CD8-positive, alpha-beta memory T cell (primary cell): Measurements from ENCODE around the gene TRMT61B. TPM values are rescaled to one million over a fixed set of nuclear protein-coding genes. Genes with fewer than 3 reads are reported as not detected.

Source experiments
- CTCF ChIA-PET: fragments of 350-600 bp; sonication (Branson Sonifier 250); formaldehyde crosslinking; loops from one replicate; lab custom pipeline; 2021; ENCODE audit warnings: antibody characterized with exemption; lab: Charles Lee
- POLR2A ChIA-PET: fragments of 350-600 bp; sonication (Branson Sonifier 250); formaldehyde crosslinking; loops from one replicate; lab custom pipeline; 2021; ENCODE audit warnings: antibody characterized with exemption; lab: Charles Lee
- DNase-seq, 5 donors: peaks; one replicate each; pipeline versions ENCODE4 v3.0.0 to v3.0.0-alpha.2; 2020 to 2022; ENCODE audit warnings: mixed read lengths in 1 of 5
- H3K27ac ChIP-seq: one replicate; pipeline ENCODE4 v1.7.0; 2013; ENCODE audit warnings: low read depth, mild to moderate bottlenecking, low read length, moderate library complexity
- H3K27me3 ChIP-seq: 2 replicates; pipeline ENCODE4 v1.7.0; 2013; ENCODE audit warnings: low read length, mild to moderate bottlenecking; ENCODE audit not compliant: insufficient read depth, poor library complexity, severe bottlenecking
- H3K36me3 ChIP-seq: 2 replicates; pipeline ENCODE4 v1.7.0; 2013; ENCODE audit warnings: mild to moderate bottlenecking, low read length, moderate library complexity; ENCODE audit not compliant: insufficient read depth
- H3K4me1 ChIP-seq: 2 replicates; pipeline ENCODE4 v1.7.0; 2013; ENCODE audit warnings: mild to moderate bottlenecking, low read length, moderate library complexity; ENCODE audit not compliant: insufficient read depth
- H3K4me3 ChIP-seq: 2 replicates; pipeline ENCODE4 v1.7.0; 2013; ENCODE audit warnings: mild to moderate bottlenecking, low read length
- H3K9me3 ChIP-seq: 2 replicates; pipeline ENCODE4 v1.7.0; 2013; ENCODE audit warnings: mild to moderate bottlenecking, low read length
- H3K27ac Mint-ChIP-seq, 8 donors: one replicate each; pipeline ENCODE4 v1.8.0; 2020 to 2021; ENCODE audit warnings: mixed read lengths in 8 of 8, mild to moderate bottlenecking in 6 of 8, inconsistent platforms in 3 of 8, moderate library complexity in 3 of 8
- H3K27me3 Mint-ChIP-seq, 2 donors: one replicate each; pipeline ENCODE4 v1.8.0; 2020 to 2021; ENCODE audit warnings: mixed read lengths in 2 of 2, mild to moderate bottlenecking in 1 of 2, moderate library complexity in 1 of 2
- H3K36me3 Mint-ChIP-seq, 3 donors: one replicate each; pipeline ENCODE4 v1.8.0; 2020 to 2021; ENCODE audit warnings: mixed read lengths in 3 of 3, inconsistent platforms in 1 of 3, mild to moderate bottlenecking in 1 of 3
- H3K4me1 Mint-ChIP-seq, 3 donors: one replicate each; pipeline ENCODE4 v1.8.0; 2020 to 2021; ENCODE audit warnings: mixed read lengths in 3 of 3, inconsistent platforms in 1 of 3, mild to moderate bottlenecking in 1 of 3
- H3K4me3 Mint-ChIP-seq, 7 donors: one replicate each; pipeline ENCODE4 v1.8.0; 2020 to 2021; ENCODE audit warnings: mixed read lengths in 7 of 7, mild to moderate bottlenecking in 6 of 7, moderate library complexity in 4 of 7, inconsistent platforms in 2 of 7
- H3K9me3 Mint-ChIP-seq, 5 donors: one replicate each; pipeline ENCODE4 v1.8.0; 2020 to 2022; ENCODE audit warnings: mixed read lengths in 5 of 5, mild to moderate bottlenecking in 3 of 5, moderate library complexity in 2 of 5, inconsistent platforms in 1 of 5
- polyA plus RNA-seq: library from polyadenylated mRNA; unstranded; fragments of 300-500 nt; fragmentation: Illumina TruSeq; gene quantifications from one replicate; pipeline ENCODE4 v1.2.3, GENCODE V29; 2021
- total RNA-seq, 2 experiments: library from RNA; stranded (reverse); gene quantifications; one replicate each; pipeline ENCODE4 v1.2.3, GENCODE V29; 2021

Gene TRMT61B
- total and polyA plus RNA-seq, 3 experiments from 2014 or later: 16.6 to 20.2 (median 18.3) TPM

DNA sequence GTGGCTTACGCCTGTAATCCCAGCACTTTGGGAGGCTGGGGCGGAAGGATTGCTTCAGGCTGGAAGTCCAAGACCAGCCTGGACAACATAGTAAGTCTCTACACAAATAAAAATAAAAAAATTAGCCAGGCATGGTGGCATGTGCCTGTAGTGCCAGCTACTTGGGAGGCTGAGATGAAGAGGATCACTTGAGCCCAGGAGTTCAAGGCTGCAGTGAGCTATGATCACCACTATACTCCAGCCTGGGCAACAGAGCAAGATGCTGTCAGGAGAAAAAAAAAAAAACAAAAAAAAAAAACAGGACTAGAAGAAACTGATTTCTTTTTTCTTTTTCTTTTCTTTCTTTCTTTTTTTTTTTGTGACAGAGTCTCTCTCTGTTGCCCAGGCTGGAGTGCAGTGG is 45.9 kb downstream of the TRMT61B start:
- no peak overlapping the region for H3K4me3 Mint-ChIP-seq
- no peaks in the 10 kb centered on the region for H3K9me3 ChIP-seq
- H3K4me1 ChIP-seq: peaks cover 5% of the 10 kb centered on the region
- H3K27ac Mint-ChIP-seq: no peak overlapping the region
- H3K4me1 Mint-ChIP-seq: peaks cover 3 to 7% (median 6%) of the 10 kb centered on the region in 3 donors
- H3K27ac ChIP-seq: no peak overlapping the region
- H3K27me3 Mint-ChIP-seq: peaks cover 0 to 5% of the 10 kb centered on the region in 2 donors
- H3K9me3 Mint-ChIP-seq: no peaks in the 10 kb centered on the region
- no peaks in the 10 kb centered on the region for H3K27me3 ChIP-seq
- H3K36me3 ChIP-seq: no peaks in the 10 kb centered on the region
- POLR2A ChIA-PET: no interaction called here
- no peaks in the 10 kb centered on the region for H3K36me3 Mint-ChIP-seq
- CTCF ChIA-PET: no interaction called here
- H3K4me3 ChIP-seq: no peak overlapping the region
- no peak for DNase-seq

DNA sequence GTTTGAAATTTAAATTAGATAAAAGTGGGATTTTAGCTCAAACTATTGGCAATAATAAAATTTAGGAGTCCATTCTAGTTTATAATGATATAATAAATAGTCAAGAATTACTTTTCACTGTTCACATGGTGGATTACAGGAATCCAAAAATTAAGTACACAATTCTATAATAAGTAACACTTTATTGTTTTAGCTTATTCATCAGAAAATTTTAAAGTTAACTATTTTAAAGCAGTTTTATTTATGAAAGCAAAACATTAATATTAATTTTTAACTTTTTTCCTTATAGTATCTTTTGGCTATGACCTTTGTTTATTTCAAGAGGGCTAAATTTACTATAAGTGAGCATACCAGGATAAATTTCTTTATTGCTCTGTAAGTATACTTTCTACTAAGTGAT is 48.1 kb downstream of the TRMT61B start:
- Histone ChIP-seq H3K9me3 (no peaks in the 10 kb centered on the region), H3K4me3 (no peak overlapping the region), H3K36me3 (no peaks in the 10 kb centered on the region), H3K27me3 (no peaks in the 10 kb centered on the region), H3K4me1 (peaks cover 5% of the 10 kb centered on the region), H3K27ac (no peak overlapping the region)
- no peak overlapping the region for H3K4me3 Mint-ChIP-seq
- peaks cover 0 to 5% of the 10 kb centered on the region in 2 donors for H3K27me3 Mint-ChIP-seq
- H3K4me1 Mint-ChIP-seq: peaks cover 3 to 7% (median 6%) of the 10 kb centered on the region in 3 donors
- no peak overlapping the region for H3K27ac Mint-ChIP-seq
- no peak for DNase-seq
- no peaks in the 10 kb centered on the region for H3K36me3 Mint-ChIP-seq
- H3K9me3 Mint-ChIP-seq: no peaks in the 10 kb centered on the region
- ChIA-PET POLR2A (no interaction called here), CTCF (interaction anchor here (1.0 to 1.1 kb wide), 2 partner anchors 46 to 98 kb away, joined by 3 to 4 read pairs; no protein-coding TSS in a partner anchor)

DNA sequence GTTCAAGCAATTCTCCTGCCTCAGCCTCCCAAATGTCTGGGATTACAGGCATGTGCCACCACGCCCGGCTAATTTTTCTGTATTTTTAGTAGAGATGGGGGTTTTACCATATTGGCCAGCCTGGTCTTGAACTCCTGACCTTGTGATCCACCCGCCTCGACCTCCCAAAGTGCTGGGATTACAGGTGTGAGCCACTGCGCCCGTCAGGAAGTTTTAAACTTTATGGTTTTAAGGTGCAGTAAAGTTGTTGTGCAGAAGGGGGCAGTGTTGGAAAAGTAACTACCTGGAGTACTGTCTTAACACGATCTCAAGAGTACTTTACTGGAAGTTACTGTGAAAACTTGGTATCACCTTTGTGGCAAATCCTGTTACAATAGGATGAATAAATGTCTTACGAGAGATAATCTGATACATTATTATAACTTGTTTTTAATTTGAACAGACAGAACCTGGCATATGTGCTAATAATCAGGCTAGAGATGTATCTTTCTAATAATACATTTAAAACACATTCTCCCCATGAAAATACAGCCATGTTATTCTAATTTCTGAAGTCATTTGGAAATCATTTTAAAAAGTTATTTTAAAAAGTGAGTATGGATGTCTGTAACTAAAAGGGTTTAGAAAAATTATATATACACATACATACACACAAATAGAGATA is 48.7 kb downstream of the TRMT61B start:
- no peaks in the 10 kb centered on the region for H3K36me3 ChIP-seq
- H3K9me3 ChIP-seq: no peaks in the 10 kb centered on the region
- ChIA-PET POLR2A (no interaction called here), CTCF (interaction anchor here (0.7 to 1.8 kb wide), 8 partner anchors 10 to 274 kb away, joined by 3 to 7 read pairs (median 3); partner anchors contain the start of gene TRMT61B)
- Mint-ChIP-seq H3K4me1 (peaks cover 3 to 7% (median 6%) of the 10 kb centered on the region in 3 donors), H3K27ac (no peak overlapping the region), H3K4me3 (no peak overlapping the region), H3K27me3 (peaks cover 0 to 5% of the 10 kb centered on the region in 2 donors), H3K9me3 (no peaks in the 10 kb centered on the region), H3K36me3 (peaks cover 0 to 3% (median 0%) of the 10 kb centered on the region in 3 donors)
- no peaks in the 10 kb centered on the region for H3K27me3 ChIP-seq
- H3K4me1 ChIP-seq: peaks cover 5% of the 10 kb centered on the region
- no peak overlapping the region for H3K27ac ChIP-seq
- DNase-seq: peak; percentile 24 to 64 (median 50)
- no peak overlapping the region for H3K4me3 ChIP-seq

DNA sequence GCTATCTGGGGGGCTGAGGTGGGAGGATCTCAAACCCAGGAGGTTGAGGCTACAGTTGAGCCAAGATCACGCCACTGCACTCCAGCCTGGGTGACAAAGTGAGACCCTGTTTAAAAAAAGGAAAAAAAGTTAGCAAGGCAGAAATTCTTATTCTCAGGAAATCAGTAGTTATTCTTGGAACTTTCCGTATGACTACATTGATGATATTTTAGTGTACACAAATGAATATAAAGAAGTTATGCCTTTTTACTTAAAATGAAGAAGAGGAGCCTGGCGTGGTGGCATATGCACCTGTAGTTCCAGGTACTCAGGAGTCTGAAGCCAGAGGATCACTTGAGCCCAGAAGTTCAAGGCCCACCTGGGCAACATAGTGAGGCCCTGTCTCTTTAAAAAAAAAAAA is 52.1 kb downstream of the TRMT61B start:
- ChIA-PET POLR2A (no interaction called here), CTCF (no interaction called here)
- no peaks in the 10 kb centered on the region for H3K27me3 ChIP-seq
- DNase-seq: no peak
- H3K27ac ChIP-seq: no peak overlapping the region
- Mint-ChIP-seq H3K9me3 (no peaks in the 10 kb centered on the region), H3K27ac (peak overlapping the region in 1 of 8 donors; percentile 9), H3K27me3 (no peaks in the 10 kb centered on the region), H3K4me3 (no peak overlapping the region), H3K36me3 (peaks cover 0 to 3% (median 0%) of the 10 kb centered on the region in 3 donors), H3K4me1 (peaks cover 3 to 7% (median 6%) of the 10 kb centered on the region in 3 donors)
- H3K4me3 ChIP-seq: no peak overlapping the region
- peaks cover 5% of the 10 kb centered on the region for H3K4me1 ChIP-seq
- H3K36me3 ChIP-seq: no peaks in the 10 kb centered on the region
- no peaks in the 10 kb centered on the region for H3K9me3 ChIP-seq

DNA sequence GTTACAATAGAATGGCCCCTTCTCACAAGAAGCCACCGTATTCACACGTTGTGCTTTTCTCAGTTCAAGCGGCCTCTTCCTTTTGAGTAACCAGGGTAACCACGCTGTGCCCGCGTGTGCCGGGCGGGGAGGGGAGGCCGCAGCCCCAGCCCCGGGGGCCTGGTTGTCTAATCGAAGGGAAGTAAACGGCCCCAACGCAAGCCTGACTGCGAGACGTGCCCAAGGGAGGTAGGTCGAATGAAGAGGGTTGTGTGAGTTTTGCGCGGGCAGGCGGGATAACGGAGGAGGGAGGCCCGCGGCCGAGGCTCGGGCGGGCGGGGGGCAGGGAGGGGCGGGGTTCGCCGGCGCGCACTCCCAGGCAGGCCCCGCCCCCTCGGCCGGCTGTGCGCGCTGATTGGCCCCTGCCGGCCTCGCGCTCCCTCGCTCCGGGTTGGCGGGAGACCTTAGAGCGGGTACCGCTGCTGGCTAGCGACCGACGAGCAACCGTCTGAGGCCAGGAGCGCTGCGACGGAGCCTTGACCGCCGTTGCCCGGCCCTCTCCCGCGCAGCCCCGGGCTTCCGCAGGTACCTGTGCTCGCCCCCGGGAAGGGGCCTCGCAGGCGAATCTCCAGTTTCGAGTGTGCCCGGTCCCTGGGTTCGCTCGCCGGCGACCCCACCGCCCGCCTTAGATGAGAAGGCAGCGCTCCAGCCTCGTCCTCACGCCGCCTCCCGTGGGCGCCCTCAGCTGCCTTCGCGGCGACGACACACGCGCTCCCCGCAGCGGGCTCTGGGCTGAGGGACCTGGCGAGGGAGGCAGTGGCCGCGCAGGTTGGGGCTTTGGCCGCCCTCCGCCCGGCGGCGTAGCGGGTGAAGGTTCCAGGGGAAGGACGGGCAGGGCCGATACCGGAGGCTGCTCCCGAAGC is 59.5 kb downstream of the TRMT61B start, which contains the start of gene SPDYA:
SPDYA (plus strand) TSS at position 451 of the 902 bp plus-strand sequence. CDS start 5,181 bp downstream, outside the sequence.
- Histone ChIP-seq H3K36me3 (no peaks in the 10 kb centered on the region), H3K4me1 (peaks cover 13% of the 10 kb centered on the region), H3K27ac (peak within 1 kb of the TSS; percentile 38), H3K27me3 (no peaks in the 10 kb centered on the region), H3K4me3 (peak within 1 kb of the TSS; percentile 61), H3K9me3 (no peaks in the 10 kb centered on the region)
- peak; percentile 76 to 81 (median 78) for DNase-seq
- peak within 1 kb of the TSS; percentile 81 to 95 (median 86) for H3K4me3 Mint-ChIP-seq
- no peaks in the 10 kb centered on the region for H3K27me3 Mint-ChIP-seq
- H3K27ac Mint-ChIP-seq: peak within 1 kb of the TSS; percentile 58 to 89 (median 76)
- no peaks in the 10 kb centered on the region for H3K9me3 Mint-ChIP-seq
- ChIA-PET CTCF (interaction anchor here (0.8 to 1.4 kb wide), 5 partner anchors 9 to 217 kb away, joined by 3 to 7 read pairs (median 4); no protein-coding TSS in a partner anchor), POLR2A (no interaction called here)
- peaks cover 14 to 25% (median 24%) of the 10 kb centered on the region in 3 donors for H3K4me1 Mint-ChIP-seq
- H3K36me3 Mint-ChIP-seq: peaks cover 0 to 6% (median 3%) of the 10 kb centered on the region in 3 donors

DNA sequence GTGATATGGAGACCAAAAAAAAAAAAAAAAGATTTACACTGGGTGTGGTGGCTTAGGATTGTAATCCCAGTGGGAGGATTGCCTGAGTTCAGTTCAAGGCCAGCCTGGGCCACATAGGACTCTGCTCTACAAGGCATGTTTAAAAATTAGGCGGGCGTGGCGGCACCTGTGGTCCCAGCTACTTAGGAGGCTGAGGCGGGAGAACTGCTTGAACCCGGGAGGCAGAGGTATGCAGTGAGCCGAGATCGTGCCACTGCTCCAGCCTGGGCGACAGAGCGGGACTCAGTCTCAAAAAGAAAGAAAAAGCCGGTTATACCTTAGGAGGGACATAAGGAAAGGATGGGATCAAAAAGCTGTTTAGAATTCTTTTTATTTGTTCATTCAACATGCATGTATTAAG is 60.2 kb downstream of the TRMT61B start:
- Histone ChIP-seq H3K4me3 (peak overlapping the region; percentile 61), H3K4me1 (peaks cover 13% of the 10 kb centered on the region), H3K27ac (peak overlapping the region; percentile 38), H3K27me3 (no peaks in the 10 kb centered on the region), H3K9me3 (no peaks in the 10 kb centered on the region), H3K36me3 (no peaks in the 10 kb centered on the region)
- ChIA-PET POLR2A (interaction anchor here (1.2 kb wide), 1 partner anchor 21 kb away, joined by 3 read pairs; no protein-coding TSS in a partner anchor), CTCF (interaction anchor here (0.8 to 1.2 kb wide), 2 partner anchors 216 to 243 kb away, joined by 4 to 5 read pairs; no protein-coding TSS in a partner anchor)
- Mint-ChIP-seq H3K9me3 (no peaks in the 10 kb centered on the region), H3K27me3 (no peaks in the 10 kb centered on the region), H3K36me3 (peaks cover 0 to 10% (median 3%) of the 10 kb centered on the region in 3 donors), H3K27ac (peak overlapping the region; percentile 58 to 89 (median 76)), H3K4me1 (peaks cover 14 to 25% (median 24%) of the 10 kb centered on the region in 3 donors), H3K4me3 (peak overlapping the region; percentile 81 to 95 (median 86))
- DNase-seq: no peak

DNA sequence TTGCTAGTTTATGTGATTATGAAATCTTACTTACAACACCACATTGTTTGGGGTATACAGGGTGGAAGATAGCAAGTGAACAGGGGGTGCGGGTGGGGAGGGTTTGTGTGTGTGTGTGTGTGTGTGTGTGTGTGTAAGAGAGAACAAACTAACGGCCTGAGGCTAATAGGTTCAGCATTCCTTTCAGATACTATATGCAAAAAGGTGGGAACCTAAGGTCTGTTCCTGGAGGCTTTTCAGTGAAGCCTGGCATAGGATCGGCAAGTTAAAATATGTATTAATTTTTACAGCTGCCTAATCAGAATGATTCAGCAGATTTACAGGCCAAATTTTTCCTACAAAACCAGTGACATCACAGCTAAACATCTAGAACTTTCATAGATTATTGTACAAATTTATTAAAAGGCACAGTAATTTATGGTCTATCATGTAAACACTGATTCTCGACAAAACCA is 67.1 kb downstream of the TRMT61B start:
- POLR2A ChIA-PET: no interaction called here
- CTCF ChIA-PET: interaction anchor here (0.9 kb wide), 1 partner anchor 23 kb away, joined by 3 read pairs; no protein-coding TSS in a partner anchor
- no peak overlapping the region for H3K27ac ChIP-seq
- H3K27me3 ChIP-seq: no peaks in the 10 kb centered on the region
- Mint-ChIP-seq H3K27ac (peak overlapping the region in 1 of 8 donors; percentile 70), H3K27me3 (no peaks in the 10 kb centered on the region), H3K9me3 (no peaks in the 10 kb centered on the region), H3K36me3 (peaks cover 0 to 58% (median 9%) of the 10 kb centered on the region in 3 donors), H3K4me3 (peak overlapping the region in 1 of 7 donors; percentile 9), H3K4me1 (peaks cover 3 to 9% (median 4%) of the 10 kb centered on the region in 3 donors)
- H3K4me1 ChIP-seq: no peaks in the 10 kb centered on the region
- H3K9me3 ChIP-seq: no peaks in the 10 kb centered on the region
- no peak overlapping the region for H3K4me3 ChIP-seq
- no peak for DNase-seq
- H3K36me3 ChIP-seq: peaks cover 16% of the 10 kb centered on the region
